Common myeloid progenitor, CD34-positive (primary cell): ENCODE data around the gene TEX13A.

ENCODE experiments used
- CTCF ChIA-PET: fragments of 350-600 bp; sonication (Branson Sonifier 250); formaldehyde crosslinking; loops from one replicate; lab custom pipeline; 2021; ENCODE audit warnings: antibody characterized with exemption; lab: Charles Lee
- POLR2A ChIA-PET: fragments of 350-600 bp; sonication (Branson Sonifier 250); formaldehyde crosslinking; loops from one replicate; lab custom pipeline; 2021; ENCODE audit warnings: antibody characterized with exemption; lab: Charles Lee
- DNase-seq, 3 donors: peaks; one replicate each; pipeline versions ENCODE4 v3.0.0 to v3.0.0-alpha.2; 2013
- H3K27ac ChIP-seq, 2 experiments: 1 replicate in 1 of 2; 2 replicates in 1 of 2; pipeline ENCODE4 v1.7.0; 2013; ENCODE audit warnings: inconsistent platforms in 2 of 2, low read length in 2 of 2, mild to moderate bottlenecking in 2 of 2, low read depth in 1 of 2, moderate library complexity in 1 of 2; ENCODE audit not compliant: severe bottlenecking in 2 of 2, insufficient read depth in 1 of 2, poor library complexity in 1 of 2
- H3K27me3 ChIP-seq, 5 experiments: replicated peaks in 2 of 5; 1 replicate in 3 of 5; 2 replicates in 2 of 5; pipeline versions ENCODE4 v1.6.1 to v1.7.0; 2013; ENCODE audit warnings: low read length in 4 of 5, mild to moderate bottlenecking in 2 of 5, moderate library complexity in 2 of 5, inconsistent platforms in 1 of 5; ENCODE audit not compliant: insufficient read depth in 5 of 5, control insufficient read depth in 4 of 5
- H3K36me3 ChIP-seq, 4 experiments: 1 replicate in 2 of 4; 2 replicates in 2 of 4; pipeline versions ENCODE4 v1.6.1 to v1.7.0; 2013; ENCODE audit warnings: low read length in 3 of 4, control low read depth in 1 of 4, mild to moderate bottlenecking in 1 of 4; ENCODE audit not compliant: control insufficient read depth in 4 of 4, insufficient read depth in 4 of 4
- H3K4me1 ChIP-seq, 4 experiments: 1 replicate in 3 of 4; 2 replicates in 1 of 4; pipeline versions ENCODE4 v1.6.1 to v1.7.1; 2013; ENCODE audit warnings: low read length in 3 of 4, mild to moderate bottlenecking in 3 of 4, control low read depth in 1 of 4, inconsistent platforms in 1 of 4, moderate library complexity in 1 of 4; ENCODE audit not compliant: control insufficient read depth in 4 of 4, insufficient read depth in 4 of 4; ENCODE audit errors: control extremely low read depth in 1 of 4
- H3K4me3 ChIP-seq, 7 experiments: 1 replicate in 4 of 7; 2 replicates in 3 of 7; pipeline versions ENCODE4 v1.5.1 to v1.7.0; 2013; ENCODE audit warnings: mild to moderate bottlenecking in 7 of 7, low read length in 6 of 7, moderate library complexity in 6 of 7, inconsistent platforms in 2 of 7, low read depth in 2 of 7, control low read depth in 1 of 7; ENCODE audit not compliant: insufficient read depth in 4 of 7, control insufficient read depth in 1 of 7; ENCODE audit errors: extremely low read depth in 1 of 7
- H3K9me3 ChIP-seq, 5 experiments: 1 replicate in 4 of 5; 2 replicates in 1 of 5; pipeline versions ENCODE4 v1.6.1 to v1.7.1; 2013; ENCODE audit warnings: low read length in 4 of 5, mild to moderate bottlenecking in 2 of 5, inconsistent platforms in 1 of 5, low read depth in 1 of 5, moderate library complexity in 1 of 5; ENCODE audit not compliant: control insufficient read depth in 4 of 5, insufficient read depth in 2 of 5; ENCODE audit errors: control extremely low read depth in 1 of 5
- WGBS: methylation state at CpG from one replicate; pipeline ENCODE4 v1.1.5; 2013; ENCODE audit not compliant: insufficient coverage; 5-methylcytosine and 5-hydroxymethylcytosine counted together

TEX13A gene

DNA sequence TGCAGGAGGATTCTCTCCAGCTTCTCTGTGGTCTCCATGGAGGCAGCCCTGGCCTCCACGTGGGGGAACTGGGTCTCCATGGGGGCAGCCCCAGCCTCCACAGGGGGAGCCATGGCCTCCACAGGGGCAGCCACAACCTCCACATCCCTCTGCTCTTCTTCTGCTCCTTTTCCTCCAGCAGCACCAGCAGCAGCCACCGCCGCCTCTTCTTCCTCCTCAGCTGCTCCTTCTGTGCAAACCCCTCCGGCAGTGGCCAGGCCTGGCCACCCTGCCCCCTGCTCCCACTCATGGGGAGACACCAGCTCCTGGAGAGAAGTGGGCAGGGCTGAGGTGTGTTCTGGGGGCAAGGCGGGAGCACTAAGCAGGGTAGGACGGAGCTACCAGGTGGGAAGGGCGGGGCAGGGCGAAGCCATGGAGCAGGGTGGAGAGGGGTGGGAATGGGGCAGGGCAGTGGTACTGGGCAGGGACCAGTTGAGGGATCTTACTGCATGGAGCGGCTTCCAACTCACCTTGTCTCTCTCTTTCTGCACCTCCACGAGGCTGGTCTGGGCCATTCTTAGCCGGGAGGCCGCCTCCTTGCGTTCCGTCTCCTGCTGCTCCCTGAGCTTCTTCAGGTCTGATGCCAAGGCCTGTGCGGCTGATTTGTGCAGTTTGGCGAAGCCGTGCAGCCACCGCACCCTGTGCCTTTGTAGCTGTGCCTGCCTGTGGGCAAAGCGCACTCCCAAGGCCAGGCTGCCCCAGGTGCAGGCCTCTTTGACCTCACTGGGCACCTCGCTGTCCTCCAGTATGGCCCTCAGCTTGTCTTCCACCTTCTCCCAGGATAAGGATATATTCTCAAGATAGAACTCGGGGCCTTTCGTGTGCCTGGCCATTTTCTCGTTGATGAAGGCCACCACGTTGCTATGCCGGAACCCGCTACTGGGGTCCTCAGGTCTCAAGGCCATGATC lies 766 bp downstream of the TEX13A start:
- ChIA-PET CTCF (no interaction called here), POLR2A (no interaction called here)
- H3K27ac ChIP-seq = no peak overlapping the region
- no peaks in the 10 kb centered on the region for H3K36me3 ChIP-seq
- H3K4me3 ChIP-seq = no peak overlapping the region
- DNase-seq = no peak
- WGBS = 89% methylated on average over 24 of the region's 26 CpGs
- H3K4me1 ChIP-seq = no peaks in the 10 kb centered on the region
- no peaks in the 10 kb centered on the region for H3K9me3 ChIP-seq
- no peaks in the 10 kb centered on the region for H3K27me3 ChIP-seq

DNA sequence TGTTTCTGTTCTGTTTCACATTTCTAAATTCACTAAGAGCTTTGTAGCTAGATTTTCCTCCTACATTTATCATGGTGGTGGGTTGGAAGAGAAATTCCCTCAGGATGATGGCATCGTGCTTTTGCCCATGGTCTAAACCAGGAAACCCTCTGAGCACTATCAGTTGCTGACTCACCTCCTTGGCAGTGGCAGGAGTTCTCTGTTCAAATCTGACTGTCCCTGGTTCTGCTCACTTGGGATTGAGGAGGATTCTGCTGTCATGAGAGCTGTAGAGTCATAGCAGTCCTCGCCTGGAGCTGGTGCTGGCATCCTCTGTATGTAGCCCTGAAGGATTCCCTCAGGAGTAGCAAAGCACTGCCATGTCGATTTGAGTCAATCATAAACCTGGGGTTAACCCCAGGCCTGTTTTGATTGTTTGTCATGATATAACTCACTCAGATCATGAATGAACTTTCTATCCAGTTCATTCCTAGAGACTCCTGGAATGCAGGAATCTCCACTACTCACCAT lies 9.4 kb downstream of the TEX13A start:
- Histone ChIP-seq H3K36me3 (no peaks in the 10 kb centered on the region), H3K4me1 (no peaks in the 10 kb centered on the region), H3K27ac (no peak overlapping the region), H3K4me3 (no peak overlapping the region), H3K27me3 (peaks cover 0 to 2% (median 0%) of the 10 kb centered on the region in 5 experiments), H3K9me3 (no peaks in the 10 kb centered on the region)
- 88% methylated on average over 3 of the region's 3 CpGs for WGBS
- ChIA-PET POLR2A (no interaction called here), CTCF (no interaction called here)
- no peak for DNase-seq

DNA sequence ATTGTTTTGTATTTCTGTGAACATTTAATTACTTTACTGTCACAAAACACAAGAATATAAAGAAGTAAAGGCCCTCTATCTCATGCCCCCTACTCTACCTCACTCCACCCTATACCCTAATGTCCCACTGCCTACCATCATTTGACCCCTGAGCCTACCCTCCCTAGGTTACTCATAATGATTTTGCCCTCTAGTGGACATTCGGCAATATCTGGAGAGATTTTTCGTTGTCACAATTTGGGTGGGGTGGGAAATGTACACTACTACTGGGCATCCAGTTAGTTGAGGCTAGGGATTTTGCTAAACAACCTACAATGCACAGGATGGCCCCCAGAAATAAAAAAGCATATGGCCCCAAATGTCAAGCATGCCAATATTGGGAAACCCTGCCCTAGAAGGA lies 10.2 kb downstream of the TEX13A start:
- Histone ChIP-seq H3K27ac (no peak overlapping the region), H3K4me3 (no peak overlapping the region), H3K36me3 (no peaks in the 10 kb centered on the region), H3K4me1 (no peaks in the 10 kb centered on the region), H3K9me3 (no peaks in the 10 kb centered on the region), H3K27me3 (peaks cover 0 to 2% (median 0%) of the 10 kb centered on the region in 5 experiments)
- no peak for DNase-seq
- POLR2A ChIA-PET = no interaction called here
- CTCF ChIA-PET = no interaction called here
- no CpG with 5 or more reads among the region's 2 CpGs for WGBS

DNA sequence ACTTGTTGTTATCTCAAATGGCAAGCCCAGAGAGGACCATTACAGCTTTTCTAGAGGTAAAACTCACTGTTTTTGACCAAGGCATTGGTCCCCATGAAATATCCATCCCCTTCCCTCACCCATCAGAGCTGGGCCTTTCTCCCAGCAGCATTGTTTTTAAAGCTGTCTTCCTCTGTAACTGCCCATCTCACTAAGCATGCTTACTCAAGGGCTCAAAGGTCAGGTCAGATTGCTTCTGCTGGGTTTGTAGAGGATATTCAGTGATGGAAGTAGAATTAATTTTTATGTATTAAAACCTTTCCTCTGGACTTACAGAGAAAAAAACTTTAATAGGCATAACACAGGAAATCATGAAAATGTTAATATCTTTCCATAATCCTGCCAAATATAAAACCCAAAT lies 11.1 kb downstream of the TEX13A start:
- Histone ChIP-seq H3K4me1 (no peaks in the 10 kb centered on the region), H3K4me3 (no peak overlapping the region), H3K27ac (no peak overlapping the region), H3K27me3 (peaks cover 0 to 2% (median 0%) of the 10 kb centered on the region in 5 experiments), H3K9me3 (no peaks in the 10 kb centered on the region), H3K36me3 (no peaks in the 10 kb centered on the region)
- ChIA-PET CTCF (no interaction called here), POLR2A (no interaction called here)
- DNase-seq = no peak

- Histone ChIP-seq H3K4me1 (no peaks in the 10 kb centered on the region), H3K36me3 (no peaks in the 10 kb centered on the region), H3K27ac (no peak overlapping the region), H3K4me3 (no peak overlapping the region), H3K27me3 (no peaks in the 10 kb centered on the region), H3K9me3 (no peaks in the 10 kb centered on the region)
- ChIA-PET CTCF (no interaction called here), POLR2A (no interaction called here)
- DNase-seq = peak in 2 of 3 donors; percentile 2
- 24% methylated on average over 2 of the region's 2 CpGs for WGBS
Observed at GRCh38 chrX:105191878-105192277, 28.6 kb downstream of the TEX13A start.

DNA sequence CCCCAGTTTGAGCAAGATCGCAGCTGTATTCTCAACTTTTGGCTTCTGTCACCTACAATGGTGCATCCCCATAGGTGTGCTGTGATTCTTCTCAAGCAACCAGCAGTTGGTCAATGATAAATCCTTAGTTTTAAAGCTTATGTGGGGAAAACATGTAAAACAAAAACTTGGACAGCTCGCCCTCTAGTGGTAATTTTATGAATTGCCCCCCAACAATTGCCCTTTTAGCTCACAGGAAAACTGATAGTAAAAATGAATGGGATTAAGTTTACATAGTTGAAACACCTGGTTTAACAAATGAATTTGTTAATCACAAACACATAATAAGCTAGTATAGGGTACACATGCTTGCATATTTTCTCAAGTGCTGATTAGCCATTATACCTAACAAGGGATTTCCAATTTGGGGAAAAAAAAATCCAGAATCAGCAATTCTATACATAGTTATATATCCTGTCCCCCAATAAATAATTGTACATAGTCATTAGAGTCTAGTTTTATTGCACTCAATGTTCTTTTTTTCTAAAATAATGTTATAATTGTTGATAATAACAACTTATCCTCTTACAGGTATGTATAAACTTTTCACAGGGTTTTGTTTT lies 30.1 kb downstream of the TEX13A start:
- WGBS = 0% methylated on average over 1 of the region's 2 CpGs
- Histone ChIP-seq H3K4me3 (no peak overlapping the region), H3K27ac (no peak overlapping the region), H3K4me1 (no peaks in the 10 kb centered on the region), H3K27me3 (no peaks in the 10 kb centered on the region), H3K36me3 (no peaks in the 10 kb centered on the region), H3K9me3 (no peaks in the 10 kb centered on the region)
- ChIA-PET CTCF (interaction anchor here (1.6 kb wide), 1 partner anchor 13 kb away, joined by 3 read pairs; no protein-coding TSS in a partner anchor), POLR2A (no interaction called here)
- peak in 2 of 3 donors; percentile 21 to 45 for DNase-seq

DNA sequence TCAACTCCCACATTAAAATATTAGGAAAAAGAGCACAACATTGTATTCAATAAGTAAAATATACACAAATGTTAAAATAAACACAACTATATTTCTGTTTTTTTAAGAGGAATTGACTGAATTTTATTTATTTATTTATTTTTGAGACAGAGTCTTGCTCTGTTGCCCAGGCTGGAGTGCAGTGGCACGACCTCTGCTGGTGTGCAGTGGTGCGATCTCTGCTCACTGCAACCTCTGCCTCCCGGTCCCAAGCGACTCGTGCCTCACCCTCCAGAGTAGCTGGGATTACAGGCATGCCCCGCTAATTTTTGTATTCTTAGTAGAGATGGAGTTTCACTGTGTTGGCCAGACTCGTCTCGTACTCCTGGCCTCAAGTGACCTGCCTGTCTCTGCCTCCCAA lies 31.4 kb downstream of the TEX13A start:
- no peak overlapping the region for H3K27ac ChIP-seq
- ChIA-PET POLR2A (no interaction called here), CTCF (no interaction called here)
- H3K4me1 ChIP-seq = no peaks in the 10 kb centered on the region
- no peaks in the 10 kb centered on the region for H3K27me3 ChIP-seq
- 81% methylated on average over 5 of the region's 8 CpGs for WGBS
- no peaks in the 10 kb centered on the region for H3K9me3 ChIP-seq
- DNase-seq = no peak
- H3K36me3 ChIP-seq = no peaks in the 10 kb centered on the region
- no peak overlapping the region for H3K4me3 ChIP-seq
